Measurements from ENCODE around the gene HSD3B1.

HSD3B1 gene

GRCh38 chr1:119469741-119470140, 37.3 kb upstream of the HSD3B1 start:
- no peak for TF ChIP-seq TEAD4 (IDR thresholded peaks at IDR 0.05)
- TF ChIP-seq CEBPB (IDR thresholded peaks at IDR 0.05): no peak
- TF ChIP-seq ZBTB7A (IDR thresholded peaks at IDR 0.05; ENCODE audit: low read depth): no peak
- TF ChIP-seq CREB1 (IDR thresholded peaks at IDR 0.05; ENCODE audit: low read depth): no peak
- TF ChIP-seq RAD21 (IDR thresholded peaks at IDR 0.05; ENCODE audit: low read depth): no peak
- no peak for TF ChIP-seq EGR1 (IDR thresholded peaks at IDR 0.05)
- TF ChIP-seq TAF1 (IDR thresholded peaks at IDR 0.05; ENCODE audit: low read depth): no peak
- TF ChIP-seq YY1 (IDR thresholded peaks at IDR 0.05; ENCODE audit: low read depth): no peak
- no peak for TF ChIP-seq MAX (IDR thresholded peaks at IDR 0.05)
- TF ChIP-seq TCF12 (IDR thresholded peaks at IDR 0.05; ENCODE audit: low read depth): no peak
- no peak for TF ChIP-seq USF1 (IDR thresholded peaks at IDR 0.05)

DNA sequence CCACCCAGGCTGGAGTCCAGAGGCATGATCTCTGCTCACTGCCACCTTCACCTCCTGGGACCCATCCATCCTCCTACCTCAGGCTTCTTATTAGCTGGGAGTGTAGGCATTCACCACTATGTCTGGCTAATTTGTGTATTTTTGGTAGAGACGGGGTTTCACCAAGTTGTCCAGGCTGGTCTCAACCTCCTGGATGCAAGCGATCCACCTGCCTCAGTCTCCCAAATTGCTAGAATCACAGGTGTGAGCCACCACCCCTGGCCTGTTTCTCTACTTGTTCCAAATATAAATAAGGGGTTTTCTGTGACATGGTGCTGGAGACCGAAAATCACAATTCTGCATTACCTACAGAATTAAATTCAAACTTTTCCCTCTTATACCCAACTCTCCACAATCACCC, 36.6 kb upstream of the HSD3B1 start:
- TF ChIP-seq EP300 (IDR thresholded peaks at IDR 0.05; ENCODE audit: borderline replicate concordance) (no peak), NFIC (IDR thresholded peaks at IDR 0.05) (no peak), REST (IDR thresholded peaks at IDR 0.05; ENCODE audit: low read depth) (no peak), USF1 (IDR thresholded peaks at IDR 0.05) (no peak)

- no peak for TF ChIP-seq EGR1 (IDR thresholded peaks at IDR 0.05)
- no peak for TF ChIP-seq NFIC (IDR thresholded peaks at IDR 0.05)
- no peak for TF ChIP-seq ZBTB7A (IDR thresholded peaks at IDR 0.05; ENCODE audit: low read depth)
- no peak for TF ChIP-seq YY1 (IDR thresholded peaks at IDR 0.05; ENCODE audit: low read depth)
These were observed 36.1 kb upstream of the HSD3B1 start for GRCh38 chr1:119470958-119471357.

GRCh38 chr1:119471566-119471965, 35.4 kb upstream of the HSD3B1 start:
- no peak for TF ChIP-seq RAD21 (IDR thresholded peaks at IDR 0.05; ENCODE audit: low read depth)
- no peak for TF ChIP-seq ZBTB7A (IDR thresholded peaks at IDR 0.05; ENCODE audit: low read depth)
- no peak for TF ChIP-seq REST (IDR thresholded peaks at IDR 0.05; ENCODE audit: low read depth)
- TF ChIP-seq CEBPB (IDR thresholded peaks at IDR 0.05): no peak
- no peak for TF ChIP-seq USF1 (IDR thresholded peaks at IDR 0.05)
- TF ChIP-seq MAX (IDR thresholded peaks at IDR 0.05): no peak
- no peak for TF ChIP-seq EGR1 (IDR thresholded peaks at IDR 0.05)
- TF ChIP-seq CREB1 (IDR thresholded peaks at IDR 0.05; ENCODE audit: low read depth): no peak
- no peak for TF ChIP-seq YY1 (IDR thresholded peaks at IDR 0.05; ENCODE audit: low read depth)
- TF ChIP-seq TEAD4 (IDR thresholded peaks at IDR 0.05): no peak
- TF ChIP-seq TAF1 (IDR thresholded peaks at IDR 0.05; ENCODE audit: low read depth): no peak
- TF ChIP-seq EP300 (IDR thresholded peaks at IDR 0.05; ENCODE audit: borderline replicate concordance): no peak
- no peak for TF ChIP-seq FOXM1 (IDR thresholded peaks at IDR 0.05; ENCODE audit: borderline replicate concordance, low read depth)
- TF ChIP-seq NFIC (IDR thresholded peaks at IDR 0.05): no peak

DNA sequence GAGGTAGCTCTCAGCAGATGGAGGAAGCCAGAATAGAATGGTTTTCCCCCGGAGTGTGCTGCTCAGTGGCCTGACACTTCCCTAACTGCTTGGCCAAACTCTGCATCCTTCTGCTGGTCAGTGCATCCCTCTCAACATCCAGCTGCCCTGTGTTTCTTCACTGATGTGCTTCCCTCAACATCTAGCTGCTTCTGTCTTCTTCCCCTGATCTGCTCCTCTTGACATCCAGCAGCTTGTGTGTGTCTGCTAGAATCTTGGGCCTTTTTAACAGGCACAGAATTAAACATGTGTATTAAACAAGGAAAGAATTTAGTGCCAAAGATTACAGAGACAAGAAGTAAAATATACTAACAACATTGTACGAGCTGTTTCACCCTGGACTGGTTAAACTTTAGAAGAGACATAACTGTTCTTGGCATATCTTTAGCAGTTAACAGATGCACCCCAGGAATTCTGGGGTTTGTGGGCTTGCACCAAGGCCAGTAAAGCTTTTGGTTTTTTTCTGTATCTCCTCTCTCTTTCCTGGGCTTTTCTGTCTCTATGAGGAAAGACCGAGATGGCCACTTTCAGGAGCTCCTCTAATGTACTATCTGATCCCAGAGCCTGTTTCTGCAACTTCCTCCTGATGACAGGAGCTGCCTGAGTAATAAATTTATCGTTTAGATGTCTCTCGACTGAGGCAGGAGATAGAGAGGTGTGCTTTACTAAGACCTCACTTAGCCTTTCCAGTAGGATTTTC, 34.8 kb upstream of the HSD3B1 start:
- TF ChIP-seq USF1 (IDR thresholded peaks at IDR 0.05) (no peak), TEAD4 (IDR thresholded peaks at IDR 0.05) (no peak), CEBPB (IDR thresholded peaks at IDR 0.05) (no peak), FOXM1 (IDR thresholded peaks at IDR 0.05; ENCODE audit: borderline replicate concordance, low read depth) (no peak)

GRCh38 chr1:119472819-119473175, 34.2 kb upstream of the HSD3B1 start:
- no peak for TF ChIP-seq MAX (IDR thresholded peaks at IDR 0.05)
- no peak for TF ChIP-seq CEBPB (IDR thresholded peaks at IDR 0.05)
- no peak for TF ChIP-seq TEAD4 (IDR thresholded peaks at IDR 0.05)
- no peak for TF ChIP-seq CREB1 (IDR thresholded peaks at IDR 0.05; ENCODE audit: low read depth)
- TF ChIP-seq YY1 (IDR thresholded peaks at IDR 0.05; ENCODE audit: low read depth): no peak
- TF ChIP-seq TCF12 (IDR thresholded peaks at IDR 0.05; ENCODE audit: low read depth): no peak
- no peak for TF ChIP-seq RAD21 (IDR thresholded peaks at IDR 0.05; ENCODE audit: low read depth)
- TF ChIP-seq NFIC (IDR thresholded peaks at IDR 0.05): no peak
- no peak for TF ChIP-seq EGR1 (IDR thresholded peaks at IDR 0.05)
- no peak for TF ChIP-seq TAF1 (IDR thresholded peaks at IDR 0.05; ENCODE audit: low read depth)
- TF ChIP-seq ZBTB7A (IDR thresholded peaks at IDR 0.05; ENCODE audit: low read depth): no peak
- no peak for TF ChIP-seq EP300 (IDR thresholded peaks at IDR 0.05; ENCODE audit: borderline replicate concordance)
- TF ChIP-seq REST (IDR thresholded peaks at IDR 0.05; ENCODE audit: low read depth): no peak

Data from Ishikawa (cell line).